HG03558 (cell line): ENCODE measurements around the gene MTG1.
A peak's percentile ranks its signal among the peaks of the same experiment; 100 is the strongest.

Experiments used
- ATAC-seq: cut with Tn5 transposase; IDR thresholded peaks from one replicate; pipeline ENCODE4 v1.9.1; 2021; ENCODE audit warnings: moderate number of reproducible peaks; ENCODE audit not compliant: unreplicated experiment; ENCODE audit errors: extremely low read depth

MTG1 gene

GRCh38 chr10:133394064-133394663 lies at the start of gene MTG1:
Gene MTG1, plus strand, starts transcription at chr10:133394157. Its CDS starts 64 bp downstream, at chr10:133394221.
- peak; percentile 53 for ATAC-seq

- ATAC-seq = no peak
These were observed 49.7 kb upstream of the MTG1 start for GRCh38 chr10:133344236-133344635.

- no peak for ATAC-seq
These were observed 47.5 kb upstream of the MTG1 start for GRCh38 chr10:133346413-133346812.

- no peak for ATAC-seq
These were observed 46.0 kb upstream of the MTG1 start for GRCh38 chr10:133347710-133348517.

- ATAC-seq = no peak
These were observed 44.8 kb upstream of the MTG1 start for GRCh38 chr10:133349160-133349568.

- no peak for ATAC-seq
These were observed 44.4 kb upstream of the MTG1 start for GRCh38 chr10:133349577-133350011.

- no peak for ATAC-seq
These were observed 43.5 kb upstream of the MTG1 start for GRCh38 chr10:133350283-133350949.

- no peak for ATAC-seq
These were observed 43.0 kb upstream of the MTG1 start for GRCh38 chr10:133350950-133351329.

GRCh38 chr10:133351408-133352318 lies 42.3 kb upstream of the MTG1 start:
- ATAC-seq = no peak

- ATAC-seq = no peak
These were observed 40.6 kb upstream of the MTG1 start for GRCh38 chr10:133353202-133353959.

GRCh38 chr10:133353988-133354605 lies 39.9 kb upstream of the MTG1 start:
- no peak for ATAC-seq

GRCh38 chr10:133354672-133355240 lies 39.2 kb upstream of the MTG1 start:
- no peak for ATAC-seq

- ATAC-seq = no peak
These were observed 38.7 kb upstream of the MTG1 start for GRCh38 chr10:133355266-133355665.

GRCh38 chr10:133355991-133356390 lies 38.0 kb upstream of the MTG1 start:
- no peak for ATAC-seq

GRCh38 chr10:133356549-133357284 lies 37.2 kb upstream of the MTG1 start:
- ATAC-seq = no peak

GRCh38 chr10:133357285-133358161 lies 36.4 kb upstream of the MTG1 start, which contains the start of gene FUOM:
Gene FUOM, minus strand, starts transcription at chr10:133358019. Its CDS starts 12 bp downstream, at chr10:133358007.
- ATAC-seq = peak; percentile 38
